ENCODE results near the gene SCYGR6.
"Not testable (repeated sequence)": the region's sequence is repeated elsewhere in the genome, so short reads cannot be mapped to it uniquely, and the experiment has no call there.

SCYGR6 gene

GRCh38 chr2:227724394-227725039 lies at the start of gene SCYGR6:
SCYGR6 (minus strand) TSS chr2:227724757; CDS start chr2:227724757, 0 bp downstream.
- DNase-seq (ENCODE audit: low read depth): no peak

DNA sequence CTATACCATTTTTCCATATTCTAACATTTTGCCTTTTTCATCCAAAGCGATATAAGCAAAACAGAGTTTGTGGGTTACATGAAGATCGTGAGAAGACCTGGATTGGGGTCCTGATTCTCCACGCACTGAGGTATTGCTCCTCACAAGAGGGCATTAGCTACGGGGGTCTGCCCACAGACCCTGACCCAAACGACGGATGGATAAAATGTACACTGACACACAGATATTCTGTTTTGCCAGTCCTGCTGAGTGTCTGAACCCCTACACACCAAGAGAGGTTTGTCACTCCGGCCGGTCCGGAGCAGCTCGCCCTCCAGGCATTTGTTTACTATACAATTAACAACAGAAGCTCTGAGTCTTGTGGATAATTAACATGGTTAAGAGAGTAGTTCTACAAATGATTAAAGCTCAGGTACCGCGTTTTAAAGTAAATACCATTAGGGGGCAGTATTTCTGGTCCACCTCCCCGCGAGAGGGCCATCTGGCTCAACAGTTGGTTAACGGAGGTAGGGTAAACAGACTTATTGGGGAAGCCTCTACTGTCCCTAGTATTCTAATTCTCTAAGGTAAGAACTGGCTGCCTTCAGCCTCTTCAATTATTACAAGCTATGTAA lies 49.6 kb upstream of the SCYGR6 start:
- DNase-seq (ENCODE audit: low read depth): no peak

DNA sequence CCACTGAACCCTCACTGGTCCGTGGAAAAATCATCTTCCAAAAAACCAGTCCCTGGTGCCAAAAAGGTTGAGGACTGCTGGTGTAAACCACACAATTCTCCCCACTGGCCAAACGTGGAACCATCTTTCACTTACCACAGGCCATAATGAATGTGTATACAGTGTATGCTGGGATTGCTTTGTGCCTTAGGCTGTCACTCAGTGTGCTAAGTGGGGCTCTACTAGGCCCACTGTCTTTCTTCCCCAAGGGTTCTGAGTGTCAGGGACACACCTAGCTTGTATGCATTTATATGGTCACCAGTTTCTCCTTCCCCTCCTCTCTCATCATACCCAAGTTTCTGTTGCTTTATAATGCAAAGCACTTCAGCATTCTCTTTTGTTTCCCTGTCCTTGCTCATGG lies 48.4 kb upstream of the SCYGR6 start:
- no peak for DNase-seq (ENCODE audit: low read depth)

DNA sequence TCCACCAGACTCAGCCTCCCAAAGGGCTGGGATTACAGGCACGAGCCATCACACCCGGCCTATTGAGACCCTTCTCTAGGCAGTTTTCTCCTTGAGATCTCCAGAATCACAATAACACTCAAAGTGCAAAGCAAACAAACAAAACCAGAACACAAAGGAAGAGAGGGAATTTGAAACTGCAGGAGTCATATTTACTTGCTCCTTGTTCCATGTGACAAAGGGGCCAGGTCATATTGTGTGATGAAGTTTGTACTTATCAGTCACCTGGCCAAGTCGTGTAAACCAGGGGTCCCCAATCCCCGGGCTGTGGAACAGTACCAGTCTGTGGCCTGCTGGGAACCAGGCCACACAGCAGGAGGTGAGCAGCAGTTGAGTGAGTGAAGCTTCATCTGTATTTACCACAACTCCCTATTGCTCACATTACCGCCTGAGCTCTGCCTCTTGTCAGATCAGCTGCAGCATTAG lies 47.7 kb upstream of the SCYGR6 start:
- no peak for DNase-seq (ENCODE audit: low read depth)

- no peak for DNase-seq (ENCODE audit: low read depth)
Measured at GRCh38 chr2:227767830-227768229, 43.3 kb upstream of the SCYGR6 start.

DNA sequence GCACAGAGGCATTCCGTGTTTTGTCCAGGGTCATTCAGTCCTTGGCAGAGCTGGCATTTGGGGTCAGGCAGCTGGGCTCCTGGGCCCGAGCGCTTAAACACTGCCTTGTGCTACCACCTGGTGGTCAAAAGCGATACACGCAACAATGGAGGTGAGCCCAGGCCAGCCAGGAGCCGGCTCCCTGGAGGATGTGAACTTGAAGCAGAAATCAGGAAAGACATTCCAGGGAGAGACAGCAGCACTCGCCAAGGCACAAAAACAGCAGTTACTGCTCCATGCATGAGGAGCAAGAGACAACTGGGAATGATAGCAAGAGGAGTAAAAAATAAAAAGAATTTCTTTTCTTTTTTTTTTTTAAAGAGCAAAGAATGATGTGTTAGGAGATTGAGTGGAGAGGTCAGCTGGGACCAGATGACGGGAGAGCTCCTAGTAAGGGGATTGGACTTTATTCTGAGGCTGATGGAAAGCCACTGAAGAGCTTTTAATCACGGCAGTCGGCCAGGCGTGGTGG lies 41.9 kb upstream of the SCYGR6 start:
- peak; percentile 41 for DNase-seq (ENCODE audit: low read depth)

DNA sequence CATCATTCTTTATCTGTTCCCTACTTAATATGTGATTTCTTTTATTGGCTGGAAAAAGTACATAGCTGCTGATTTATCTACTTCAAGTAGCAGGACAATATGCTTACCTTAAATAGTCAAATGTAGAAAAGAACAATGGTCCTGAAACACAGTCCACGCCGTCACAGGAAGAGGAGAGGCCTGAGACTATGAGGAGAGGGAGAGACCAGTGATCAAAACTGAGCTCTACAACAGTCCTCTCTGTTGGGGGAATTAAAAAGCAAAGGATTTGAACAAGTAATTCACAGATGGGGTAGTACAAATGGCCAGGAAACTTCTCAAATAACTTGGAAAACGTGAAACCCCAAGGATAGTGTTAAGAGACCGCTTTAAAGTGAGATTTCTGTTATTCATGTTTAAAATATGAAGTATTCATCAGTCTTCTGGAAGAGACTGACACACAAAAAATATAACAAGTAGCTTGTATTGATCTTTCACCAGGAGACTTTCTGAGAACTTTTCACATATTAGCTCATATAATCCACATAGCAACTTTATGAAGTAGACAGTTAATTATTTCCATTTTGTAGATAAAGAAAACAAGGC lies 41.3 kb upstream of the SCYGR6 start:
- DNase-seq (ENCODE audit: low read depth): no peak

- DNase-seq (ENCODE audit: low read depth): no peak
Measured at GRCh38 chr2:227761740-227762476, 37.4 kb upstream of the SCYGR6 start.

DNA sequence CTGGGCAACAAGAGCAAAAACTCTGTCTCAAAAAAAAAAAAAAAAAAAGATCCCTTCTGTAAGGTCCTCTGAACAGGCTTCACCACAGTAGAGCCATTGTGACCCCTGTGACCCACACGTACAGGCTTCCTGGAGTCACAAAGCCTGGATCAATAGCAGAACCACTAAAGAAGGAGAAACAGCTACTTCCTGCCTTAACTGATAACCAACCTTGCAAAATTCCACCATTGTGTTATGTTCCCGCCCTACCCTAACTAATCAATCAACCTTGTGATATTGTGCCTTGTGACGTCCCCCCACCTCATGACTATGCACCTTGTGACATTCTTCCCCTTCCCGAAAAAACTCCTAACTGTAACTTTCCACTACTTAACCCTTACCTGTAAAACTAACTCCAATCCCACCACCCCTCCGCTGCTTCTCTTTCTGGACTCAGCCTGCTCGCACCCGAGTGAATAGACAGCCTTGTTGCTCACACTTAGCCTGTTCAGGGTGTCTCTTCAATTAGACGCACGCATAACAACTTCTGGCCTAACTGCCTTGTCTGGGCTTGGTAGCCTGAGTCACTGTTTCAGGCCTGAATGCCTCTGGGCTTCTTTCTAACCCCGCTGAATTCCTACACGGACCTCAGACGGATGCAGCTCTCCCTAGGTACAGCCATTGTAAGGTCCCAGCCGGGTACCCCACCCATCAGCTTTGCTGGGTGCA lies 35.0 kb upstream of the SCYGR6 start:
- no peak for DNase-seq (ENCODE audit: low read depth)

DNA sequence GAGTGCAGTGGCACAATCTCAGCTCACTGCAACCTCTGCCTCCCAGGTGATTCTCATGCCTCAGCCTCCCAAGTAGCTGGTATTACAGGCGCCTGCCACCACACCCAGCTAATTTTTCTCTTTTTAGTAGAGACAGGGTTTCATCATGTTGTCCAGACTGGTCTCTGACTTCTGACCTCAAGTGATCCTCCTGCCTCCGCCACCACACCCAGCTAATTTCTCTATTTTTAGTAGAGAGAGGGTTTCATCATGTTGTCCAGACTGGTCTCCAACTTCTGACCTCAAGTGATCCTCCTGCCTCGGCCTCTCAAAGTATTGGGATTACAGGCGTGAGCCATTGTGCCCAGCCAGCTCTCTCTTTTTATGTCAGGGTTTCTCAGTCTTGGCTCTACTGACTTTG lies 31.7 kb upstream of the SCYGR6 start:
- DNase-seq (ENCODE audit: low read depth): not testable (repeated sequence)

- DNase-seq (ENCODE audit: low read depth): no peak
Measured at GRCh38 chr2:227748079-227748478, 23.5 kb upstream of the SCYGR6 start.

- DNase-seq (ENCODE audit: low read depth): no peak
Measured at GRCh38 chr2:227745594-227745993, 21.0 kb upstream of the SCYGR6 start, which contains the start of gene SCYGR8. SCYGR8 (plus strand) TSS chr2:227745894; CDS start chr2:227745894, 0 bp downstream.

GRCh38 chr2:227740705-227741104 lies 16.1 kb upstream of the SCYGR6 start:
- not testable (repeated sequence) for DNase-seq (ENCODE audit: low read depth)

GRCh38 chr2:227739351-227739750 lies 14.8 kb upstream of the SCYGR6 start:
- DNase-seq (ENCODE audit: low read depth): no peak

DNA sequence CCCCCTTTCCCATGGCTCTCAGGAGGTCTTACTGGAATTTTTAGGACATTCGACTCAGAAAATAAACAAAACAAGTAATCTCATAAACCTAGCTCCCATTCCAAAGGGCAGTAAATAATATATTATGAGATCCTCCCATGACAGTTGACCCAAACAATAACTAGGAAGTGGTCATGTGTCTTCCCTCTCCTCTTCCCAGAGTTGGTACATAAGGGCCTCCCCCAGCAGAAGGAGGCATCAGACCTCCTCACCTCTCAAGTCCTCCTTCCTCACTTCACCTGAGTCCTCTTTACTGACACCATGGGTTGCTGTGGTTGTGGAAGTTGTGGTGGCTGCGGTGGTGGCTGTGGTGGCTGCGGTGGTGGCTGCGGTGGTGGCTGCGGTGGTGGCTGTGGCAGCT lies 3.5 kb upstream of the SCYGR6 start, which contains the start of gene SCYGR7:
SCYGR7 (plus strand) TSS at position 301 of the 400 bp plus-strand sequence; CDS start at position 301, 0 bp downstream.
- no peak for DNase-seq (ENCODE audit: low read depth)

- not testable (repeated sequence) for DNase-seq (ENCODE audit: low read depth)
Measured at GRCh38 chr2:227722821-227723220, 1.7 kb downstream of the SCYGR6 start.

DNA sequence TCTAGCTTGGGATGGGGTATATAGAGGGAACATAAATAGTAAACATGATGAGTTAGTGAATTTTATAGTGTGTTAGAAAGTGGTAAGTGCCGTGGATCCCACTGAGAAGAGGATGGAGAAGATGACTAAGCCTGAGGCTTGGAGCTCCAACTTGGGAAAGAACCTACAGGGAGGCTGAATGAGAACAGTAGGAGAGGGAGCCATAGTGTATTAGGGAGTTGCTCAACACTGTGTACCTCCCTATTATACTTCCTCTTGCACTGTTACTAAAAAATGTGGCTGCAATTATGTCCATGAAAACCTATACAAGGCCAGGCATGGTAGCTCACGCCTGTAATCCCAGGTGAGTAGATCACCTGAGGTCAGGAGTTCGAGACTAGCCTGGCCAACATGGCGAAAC lies 3.9 kb downstream of the SCYGR6 start:
- no peak for DNase-seq (ENCODE audit: low read depth)

DNA sequence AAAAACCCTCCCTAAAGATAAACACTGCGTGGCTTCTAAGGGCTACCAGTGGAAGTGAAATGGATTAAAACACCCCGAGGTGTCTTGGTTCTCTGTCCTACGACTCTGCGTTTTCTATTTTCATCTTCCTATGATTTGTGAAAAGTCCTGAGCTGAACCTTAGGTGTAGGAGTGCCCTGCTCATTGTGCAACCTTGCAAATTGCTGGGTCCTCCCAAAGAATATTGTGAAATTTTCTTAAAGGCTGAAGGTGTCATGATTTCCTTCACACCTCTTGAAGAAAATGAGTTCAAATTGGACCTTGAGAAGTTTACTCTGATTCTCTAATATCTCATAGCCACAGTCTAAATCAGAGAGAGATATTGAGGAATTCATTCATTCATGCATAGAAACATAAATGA lies 4.9 kb downstream of the SCYGR6 start:
- no peak for DNase-seq (ENCODE audit: low read depth)

DNA sequence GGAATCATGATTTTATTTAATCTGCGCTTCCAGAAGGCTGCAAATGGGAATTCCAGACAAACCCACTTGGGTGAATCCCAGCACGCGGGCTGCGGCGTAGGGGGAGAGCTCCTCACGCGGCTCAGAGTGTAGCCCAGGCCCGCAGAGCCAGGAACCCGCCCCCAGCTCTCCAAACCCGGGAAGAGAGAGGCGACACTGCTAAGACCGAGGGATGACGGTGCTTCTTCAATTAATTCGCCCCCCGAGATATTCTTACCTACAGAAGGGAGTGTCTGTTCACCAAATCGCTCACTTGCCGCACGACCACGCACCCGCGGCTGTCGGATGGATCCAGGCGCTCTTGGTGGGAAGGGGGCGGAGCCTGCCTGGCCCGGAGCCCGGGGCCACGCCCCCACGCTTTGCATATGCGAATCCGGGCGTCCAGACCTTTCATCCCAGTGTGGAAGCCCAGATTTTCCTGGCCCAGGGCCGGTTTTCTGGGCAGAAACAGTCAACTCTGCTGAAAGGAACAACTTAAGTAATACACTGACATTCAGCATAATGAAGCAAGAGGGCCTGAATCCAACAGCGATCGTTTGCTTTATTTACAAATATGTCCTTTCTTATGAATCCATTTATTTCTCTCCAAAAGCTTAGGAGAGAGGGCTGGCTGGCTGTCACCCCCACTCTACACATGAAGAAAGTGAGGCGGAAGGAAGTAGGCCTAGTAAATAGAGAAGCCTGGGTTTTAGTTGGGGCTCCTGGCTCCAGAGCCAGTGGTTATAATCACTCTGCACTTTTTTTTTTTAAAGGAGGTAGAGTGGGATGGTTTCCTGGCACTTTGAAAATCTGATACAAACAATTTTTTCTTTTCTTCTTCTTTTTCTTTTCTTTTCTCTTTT lies 6.6 kb downstream of the SCYGR6 start, which contains the start of gene SLC19A3:
SLC19A3 (minus strand) TSS at position 342 of the 881 bp plus-strand sequence. CDS start 15,710 bp downstream, outside the sequence.
- no peak for DNase-seq (ENCODE audit: low read depth)

DNA sequence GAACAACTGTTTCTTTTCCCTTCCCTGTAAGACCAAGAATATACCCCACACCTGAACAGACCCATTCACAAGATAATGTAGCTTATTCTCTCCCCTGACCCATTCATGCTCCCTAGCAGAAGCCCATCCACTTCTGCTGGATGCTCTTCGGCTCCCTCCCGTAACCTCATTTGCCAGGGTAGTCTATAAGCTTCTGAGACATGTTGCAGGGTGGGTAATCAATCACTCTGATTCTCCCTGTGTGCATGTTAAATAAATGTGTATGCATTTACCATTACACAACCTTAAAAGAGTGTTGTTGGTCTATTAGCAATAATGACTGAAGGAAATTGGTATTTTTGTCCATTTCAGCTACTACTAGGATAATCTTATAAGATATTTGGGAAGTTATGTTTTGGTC lies 8.1 kb downstream of the SCYGR6 start:
- no peak for DNase-seq (ENCODE audit: low read depth)
